GM06990 (cell line): ENCODE measurements around the gene NFAM1.

ENCODE experiments used
- DNase-seq: peaks from one replicate; pipeline ENCODE4 v3.0.0-alpha.2; 2011; ENCODE audit not compliant: insufficient read length; ENCODE audit errors: extremely low read depth
- H3K27me3 ChIP-seq: replicated peaks from 2 replicates; pipeline ENCODE4 v1.6.0; 2011; ENCODE audit warnings: low read length; ENCODE audit not compliant: control insufficient read depth, insufficient read depth
- H3K36me3 ChIP-seq: 2 replicates; pipeline ENCODE4 v1.5.1; 2011; ENCODE audit warnings: low read length; ENCODE audit not compliant: control insufficient read depth, insufficient read depth
- H3K4me3 ChIP-seq: replicated peaks from 2 replicates; pipeline ENCODE4 v1.5.1; 2011; ENCODE audit warnings: low read depth, mild to moderate bottlenecking, control low read depth, low read length
- TF ChIP-seq, protein P1 (sequence below): IDR thresholded peaks from 2 replicates; pipeline ENCODE4 v1.5.1; 2011; ENCODE audit warnings: low read length, control low read depth, mild to moderate bottlenecking, inconsistent platforms; ENCODE audit not compliant: insufficient read depth, poor library complexity, severe bottlenecking

NFAM1 gene

DNA sequence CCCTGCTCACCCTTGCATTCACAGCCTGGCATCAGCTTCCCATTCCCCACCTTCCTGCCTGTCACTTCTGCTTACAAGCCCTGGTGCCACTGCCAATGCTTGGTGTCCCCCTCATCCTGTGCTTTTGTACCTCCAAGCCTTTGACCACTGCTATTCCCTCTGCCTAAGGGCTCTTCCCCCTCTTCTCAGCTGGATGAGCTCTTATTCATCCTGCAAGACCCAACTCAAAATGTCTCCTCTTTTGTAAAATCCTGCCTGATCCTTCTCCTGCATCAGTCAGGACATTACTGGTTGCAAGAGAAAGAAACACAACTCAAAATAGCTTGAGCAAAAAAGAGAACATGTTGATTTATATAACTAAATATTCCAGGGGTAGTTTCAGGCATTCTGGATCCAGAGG, 94.8 kb downstream of the NFAM1 start:
- TF ChIP-seq, protein P1, sequence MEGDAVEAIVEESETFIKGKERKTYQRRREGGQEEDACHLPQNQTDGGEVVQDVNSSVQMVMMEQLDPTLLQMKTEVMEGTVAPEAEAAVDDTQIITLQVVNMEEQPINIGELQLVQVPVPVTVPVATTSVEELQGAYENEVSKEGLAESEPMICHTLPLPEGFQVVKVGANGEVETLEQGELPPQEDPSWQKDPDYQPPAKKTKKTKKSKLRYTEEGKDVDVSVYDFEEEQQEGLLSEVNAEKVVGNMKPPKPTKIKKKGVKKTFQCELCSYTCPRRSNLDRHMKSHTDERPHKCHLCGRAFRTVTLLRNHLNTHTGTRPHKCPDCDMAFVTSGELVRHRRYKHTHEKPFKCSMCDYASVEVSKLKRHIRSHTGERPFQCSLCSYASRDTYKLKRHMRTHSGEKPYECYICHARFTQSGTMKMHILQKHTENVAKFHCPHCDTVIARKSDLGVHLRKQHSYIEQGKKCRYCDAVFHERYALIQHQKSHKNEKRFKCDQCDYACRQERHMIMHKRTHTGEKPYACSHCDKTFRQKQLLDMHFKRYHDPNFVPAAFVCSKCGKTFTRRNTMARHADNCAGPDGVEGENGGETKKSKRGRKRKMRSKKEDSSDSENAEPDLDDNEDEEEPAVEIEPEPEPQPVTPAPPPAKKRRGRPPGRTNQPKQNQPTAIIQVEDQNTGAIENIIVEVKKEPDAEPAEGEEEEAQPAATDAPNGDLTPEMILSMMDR, result no peak
- DNase-seq, result no peak
- H3K36me3 ChIP-seq, result no peaks in the 10 kb centered on the region
- H3K27me3 ChIP-seq, result peaks cover 1% of the 10 kb centered on the region; the same call in 1 of the 2 replicates
- no peak overlapping the region for H3K4me3 ChIP-seq

DNA sequence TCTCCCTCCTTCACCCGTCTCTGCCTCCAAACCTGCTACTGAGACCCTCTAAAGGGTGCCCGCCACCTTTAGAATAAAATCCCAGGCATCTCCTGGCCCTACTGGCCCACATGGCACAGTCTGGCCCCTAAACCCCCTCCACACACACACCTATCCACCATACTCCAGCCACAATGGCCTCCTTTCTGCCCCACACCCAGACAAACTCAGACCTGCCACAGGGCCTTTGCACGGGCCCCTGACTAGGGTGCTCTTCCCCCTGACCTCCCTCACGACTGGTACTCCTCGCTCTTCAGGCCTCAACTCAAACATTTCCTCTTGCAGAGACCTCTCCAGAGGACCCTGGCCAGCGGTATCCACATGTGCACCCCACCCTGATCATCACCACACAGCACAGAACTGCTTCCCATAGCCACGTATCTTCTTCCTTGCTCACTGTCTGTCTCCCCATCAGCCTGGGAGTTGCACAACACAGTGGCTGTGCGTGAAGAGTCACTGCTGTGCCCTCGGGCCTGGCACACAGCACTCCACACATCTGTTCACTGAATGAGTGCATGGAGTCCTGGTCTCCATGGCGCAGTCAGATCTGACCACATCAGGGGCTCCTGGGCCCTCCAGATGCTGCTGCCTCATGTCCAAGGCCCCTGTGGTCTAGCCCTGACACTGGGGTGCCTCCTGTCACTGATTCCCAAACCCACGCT, 95.5 kb downstream of the NFAM1 start:
- no peaks in the 10 kb centered on the region; the same call in 1 of the 2 replicates for H3K27me3 ChIP-seq
- no peak for DNase-seq
- H3K4me3 ChIP-seq, result no peak overlapping the region
- TF ChIP-seq, protein P1, result no peak
- H3K36me3 ChIP-seq, result no peaks in the 10 kb centered on the region

DNA sequence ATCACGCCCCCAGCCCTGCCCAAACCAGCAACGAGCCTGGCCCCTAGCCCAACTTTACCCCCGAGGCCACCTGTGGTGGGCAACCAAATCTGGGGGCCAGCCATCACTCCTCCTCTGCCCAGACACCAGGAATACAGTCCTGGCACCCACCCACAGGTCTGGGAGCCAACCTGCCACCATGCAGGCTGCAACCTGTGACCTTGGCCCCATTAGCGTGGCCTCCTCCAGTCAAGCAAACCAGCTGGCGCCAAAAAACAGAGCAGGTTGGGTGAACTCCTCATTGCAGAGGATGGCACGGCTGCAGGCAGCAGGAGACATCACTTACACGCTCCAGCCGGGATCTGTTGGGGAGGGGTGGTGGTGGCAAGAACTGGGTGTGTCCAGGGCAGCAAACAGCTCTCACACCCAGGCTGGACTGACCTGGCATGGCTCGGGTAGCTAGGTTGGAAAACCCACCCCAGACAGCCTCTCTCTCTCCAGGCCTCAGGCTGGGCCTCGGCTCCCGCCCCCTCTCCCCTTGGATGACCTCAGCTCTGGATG, 96.3 kb downstream of the NFAM1 start:
- H3K4me3 ChIP-seq, result no peak overlapping the region
- no peak for DNase-seq
- TF ChIP-seq, protein P1, result no peak
- no peaks in the 10 kb centered on the region; the same call in 1 of the 2 replicates for H3K27me3 ChIP-seq
- H3K36me3 ChIP-seq, result no peaks in the 10 kb centered on the region

DNA sequence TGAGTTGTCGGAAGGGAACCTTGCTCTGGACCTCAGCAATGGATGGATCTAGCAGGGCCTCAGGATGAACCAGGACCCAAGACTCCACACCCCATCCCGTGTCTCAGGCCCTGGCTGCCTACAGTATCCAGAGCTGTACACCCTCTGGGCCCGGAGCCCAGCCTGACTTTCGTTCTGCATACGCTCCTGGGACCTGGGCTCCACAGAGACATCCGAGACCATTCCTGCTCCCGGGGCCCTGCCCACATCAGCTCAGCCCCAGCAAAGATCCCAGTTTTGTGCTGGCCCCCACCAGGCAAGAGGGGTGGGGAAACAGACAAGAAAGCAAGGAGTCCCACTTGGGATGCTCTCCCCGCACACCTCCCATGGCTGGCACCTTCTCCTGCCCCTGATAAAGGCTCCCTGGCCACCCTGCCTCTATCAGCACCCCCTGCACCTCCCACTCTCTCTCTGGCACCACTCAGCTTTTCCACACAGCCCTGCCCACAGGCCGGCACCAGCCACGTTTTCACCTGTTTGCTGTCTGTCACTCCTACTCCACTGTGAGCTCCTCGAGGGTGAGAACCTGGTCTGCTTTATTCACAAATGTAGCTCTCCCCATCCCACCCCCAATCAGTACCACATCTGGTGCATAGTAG, 97.2 kb downstream of the NFAM1 start:
- Histone ChIP-seq H3K27me3 (no peaks in the 10 kb centered on the region; the same call in 1 of the 2 replicates), H3K36me3 (no peaks in the 10 kb centered on the region), H3K4me3 (no peak overlapping the region)
- TF ChIP-seq, protein P1, result no peak
- DNase-seq, result no peak

DNA sequence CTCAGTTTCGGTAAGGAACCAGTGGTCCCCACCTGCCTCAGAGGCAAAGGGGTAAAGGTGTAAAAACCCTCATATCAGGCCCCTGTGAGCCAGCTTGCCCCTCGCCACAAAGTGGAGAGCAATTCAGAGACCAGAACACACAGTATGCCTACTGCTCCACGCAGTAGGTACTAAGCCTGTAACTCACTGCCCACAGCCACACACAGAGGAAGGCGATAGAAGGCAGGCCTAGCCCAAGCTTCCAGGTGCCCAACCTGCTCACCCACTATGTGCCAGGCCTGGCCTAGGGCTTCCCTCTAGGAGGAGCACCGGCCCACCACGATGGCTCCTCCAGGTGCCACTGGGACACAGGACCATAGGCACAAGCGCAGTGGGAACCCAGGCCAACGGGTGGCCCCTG, 98.7 kb downstream of the NFAM1 start:
- no peaks in the 10 kb centered on the region for H3K27me3 ChIP-seq
- H3K4me3 ChIP-seq, result no peak overlapping the region
- TF ChIP-seq, protein P1, result no peak
- no peaks in the 10 kb centered on the region for H3K36me3 ChIP-seq
- DNase-seq, result no peak
